Cardiac muscle cell (in vitro differentiated cells and primary cell): ENCODE data around the gene CA14. TPM values are rescaled to one million over a fixed set of nuclear protein-coding genes. Genes with fewer than 3 reads are reported as not detected.
"Not testable (repeated sequence)": the region's sequence is repeated elsewhere in the genome, so short reads cannot be mapped to it uniquely, and the experiment has no call there.

Experiments
- DNase-seq, 2 donors: peaks; one replicate each; pipeline versions ENCODE4 v3.0.0 to v3.0.0-alpha.2; 2010 to 2017; ENCODE audit warnings: low read depth in 1 of 2, low spot score in 1 of 2
- H3K27ac ChIP-seq: fragments of 200-600 bp; sonication (generic); 2 replicates; pipeline ENCODE4 v1.5.1; 2016
- H3K27me3 ChIP-seq: fragments of 200-600 bp; sonication (generic); 2 replicates; pipeline ENCODE4 v1.6.0; 2016; ENCODE audit warnings: control low read depth
- H3K36me3 ChIP-seq: fragments of 200-600 bp; sonication (generic); 2 replicates; pipeline ENCODE4 v1.5.1; 2016; ENCODE audit warnings: control low read depth
- H3K4me1 ChIP-seq: fragments of 200-600 bp; sonication (generic); 2 replicates; pipeline ENCODE4 v1.8.1; 2017; ENCODE audit warnings: low read depth, mild to moderate bottlenecking, mixed run types
- H3K4me3 ChIP-seq: fragments of 200-600 bp; sonication (generic); 2 replicates; pipeline ENCODE4 v1.5.1; 2016; ENCODE audit warnings: mild to moderate bottlenecking
- H3K9me3 ChIP-seq: fragments of 200-600 bp; sonication (generic); 2 replicates; pipeline ENCODE4 v1.5.1; 2017; ENCODE audit warnings: low read depth, mild to moderate bottlenecking, control low read depth
- polyA plus RNA-seq: library from polyadenylated mRNA; unstranded; fragments of >200 nt; fragmentation: Nextera tagmentation; extraction: Ambion mirVana; gene quantifications from 2 replicates; pipeline ENCODE4 v1.2.1, GENCODE V29; 2016
- total RNA-seq: library from RNA; depleted of rRNA; stranded (reverse); fragments of >200 nt; gene quantifications from 2 replicates; pipeline ENCODE4 v1.2.3, GENCODE V29; 2016
- TF ChIP-seq, protein P1 (sequence below): IDR thresholded peaks from 2 replicates; pipeline ENCODE4 v1.5.1; 2012; ENCODE audit warnings: low read depth, mild to moderate bottlenecking, low read length

CA14 gene
- total and polyA plus RNA-seq, 2 experiments from 2014 or later = 46.1 to 68.2 TPM

GRCh38 chr1:150234566-150235293 is 22.8 kb upstream of the CA14 start:
- H3K9me3 ChIP-seq = no peaks in the 10 kb centered on the region
- peak overlapping the region; percentile 88 for H3K27ac ChIP-seq
- peaks cover 7% of the 10 kb centered on the region for H3K36me3 ChIP-seq
- TF ChIP-seq, protein P1, sequence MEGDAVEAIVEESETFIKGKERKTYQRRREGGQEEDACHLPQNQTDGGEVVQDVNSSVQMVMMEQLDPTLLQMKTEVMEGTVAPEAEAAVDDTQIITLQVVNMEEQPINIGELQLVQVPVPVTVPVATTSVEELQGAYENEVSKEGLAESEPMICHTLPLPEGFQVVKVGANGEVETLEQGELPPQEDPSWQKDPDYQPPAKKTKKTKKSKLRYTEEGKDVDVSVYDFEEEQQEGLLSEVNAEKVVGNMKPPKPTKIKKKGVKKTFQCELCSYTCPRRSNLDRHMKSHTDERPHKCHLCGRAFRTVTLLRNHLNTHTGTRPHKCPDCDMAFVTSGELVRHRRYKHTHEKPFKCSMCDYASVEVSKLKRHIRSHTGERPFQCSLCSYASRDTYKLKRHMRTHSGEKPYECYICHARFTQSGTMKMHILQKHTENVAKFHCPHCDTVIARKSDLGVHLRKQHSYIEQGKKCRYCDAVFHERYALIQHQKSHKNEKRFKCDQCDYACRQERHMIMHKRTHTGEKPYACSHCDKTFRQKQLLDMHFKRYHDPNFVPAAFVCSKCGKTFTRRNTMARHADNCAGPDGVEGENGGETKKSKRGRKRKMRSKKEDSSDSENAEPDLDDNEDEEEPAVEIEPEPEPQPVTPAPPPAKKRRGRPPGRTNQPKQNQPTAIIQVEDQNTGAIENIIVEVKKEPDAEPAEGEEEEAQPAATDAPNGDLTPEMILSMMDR = no peak
- no peaks in the 10 kb centered on the region for H3K27me3 ChIP-seq
- peak; percentile 59 to 73 for DNase-seq
- no peaks in the 10 kb centered on the region for H3K4me1 ChIP-seq
- H3K4me3 ChIP-seq = peak overlapping the region; percentile 96

- peak in 1 of 2 donors; percentile 16 for DNase-seq
- Histone ChIP-seq H3K4me3 (peak overlapping the region; percentile 96), H3K4me1 (no peaks in the 10 kb centered on the region), H3K9me3 (no peaks in the 10 kb centered on the region), H3K27ac (peak overlapping the region; percentile 88), H3K36me3 (peaks cover 2% of the 10 kb centered on the region), H3K27me3 (no peaks in the 10 kb centered on the region)
- TF ChIP-seq, protein P1 = no peak
Observed at GRCh38 chr1:150235294-150235851, 22.2 kb upstream of the CA14 start.

- H3K4me3 ChIP-seq = peak within 1 kb of the TSS; percentile 96
- no peaks in the 10 kb centered on the region for H3K4me1 ChIP-seq
- no peaks in the 10 kb centered on the region for H3K27me3 ChIP-seq
- no peaks in the 10 kb centered on the region for H3K9me3 ChIP-seq
- no peaks in the 10 kb centered on the region for H3K36me3 ChIP-seq
- TF ChIP-seq, protein P1 = no peak
- peak within 1 kb of the TSS; percentile 88 for H3K27ac ChIP-seq
- peak; percentile 97 to 100 for DNase-seq
Observed at GRCh38 chr1:150235852-150236613, 21.5 kb upstream of the CA14 start, which contains the start of gene ANP32E. TSS of gene ANP32E (minus strand) at chr1:150236112. CDS start at chr1:150235786, 326 bp downstream.

DNA sequence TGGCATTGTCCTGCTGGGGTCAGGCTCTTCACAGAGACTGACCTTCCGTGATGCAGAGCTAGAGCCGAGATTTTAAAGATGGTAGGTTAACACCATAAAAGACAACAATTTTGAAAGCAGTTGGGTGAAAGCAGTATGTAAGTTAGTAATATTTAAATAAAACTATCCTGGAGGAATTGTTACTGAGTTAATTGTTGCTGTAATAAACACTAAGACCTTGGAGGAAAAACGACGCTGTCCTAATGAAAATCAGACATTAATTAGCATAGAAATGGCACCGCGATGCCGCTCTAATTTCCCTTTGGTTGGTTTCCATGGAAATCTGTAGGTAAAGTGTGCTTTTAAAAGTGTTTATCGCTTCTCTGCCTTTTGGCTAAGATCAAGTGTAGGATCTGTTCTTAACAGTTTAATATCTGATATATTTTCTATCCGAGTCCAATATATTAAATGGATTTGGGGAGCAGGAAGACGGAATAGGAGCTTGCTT is 20.9 kb upstream of the CA14 start:
- Histone ChIP-seq H3K36me3 (no peaks in the 10 kb centered on the region), H3K9me3 (no peaks in the 10 kb centered on the region), H3K27me3 (no peaks in the 10 kb centered on the region), H3K4me1 (no peaks in the 10 kb centered on the region), H3K27ac (peak overlapping the region; percentile 55), H3K4me3 (peak overlapping the region; percentile 96)
- DNase-seq = no peak
- TF ChIP-seq, protein P1 = no peak

DNA sequence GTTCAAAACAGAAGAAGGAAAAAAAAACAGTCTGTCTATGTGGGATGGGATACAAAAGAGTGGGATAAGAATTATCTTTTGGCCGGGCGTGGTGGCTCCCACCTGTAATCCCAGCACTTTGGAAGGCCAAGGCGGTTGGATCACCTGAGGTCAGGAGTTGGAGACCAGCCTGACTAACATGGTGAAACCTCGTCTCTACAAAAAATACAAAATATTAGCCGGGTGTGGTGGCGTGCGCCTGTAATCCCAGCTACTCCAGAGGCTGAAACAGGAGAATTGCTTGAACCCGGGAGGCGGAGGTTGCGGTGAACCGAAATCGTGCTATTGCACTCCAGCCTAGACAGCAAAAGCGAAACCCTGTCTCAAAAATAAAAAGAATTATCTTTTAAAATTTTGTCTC is 20.4 kb upstream of the CA14 start:
- not testable (repeated sequence) for H3K36me3 ChIP-seq, H3K27me3 ChIP-seq, H3K4me1 ChIP-seq, DNase-seq, H3K27ac ChIP-seq, H3K4me3 ChIP-seq, H3K9me3 ChIP-seq
